Measurements from ENCODE around the gene GNB2.

DNA sequence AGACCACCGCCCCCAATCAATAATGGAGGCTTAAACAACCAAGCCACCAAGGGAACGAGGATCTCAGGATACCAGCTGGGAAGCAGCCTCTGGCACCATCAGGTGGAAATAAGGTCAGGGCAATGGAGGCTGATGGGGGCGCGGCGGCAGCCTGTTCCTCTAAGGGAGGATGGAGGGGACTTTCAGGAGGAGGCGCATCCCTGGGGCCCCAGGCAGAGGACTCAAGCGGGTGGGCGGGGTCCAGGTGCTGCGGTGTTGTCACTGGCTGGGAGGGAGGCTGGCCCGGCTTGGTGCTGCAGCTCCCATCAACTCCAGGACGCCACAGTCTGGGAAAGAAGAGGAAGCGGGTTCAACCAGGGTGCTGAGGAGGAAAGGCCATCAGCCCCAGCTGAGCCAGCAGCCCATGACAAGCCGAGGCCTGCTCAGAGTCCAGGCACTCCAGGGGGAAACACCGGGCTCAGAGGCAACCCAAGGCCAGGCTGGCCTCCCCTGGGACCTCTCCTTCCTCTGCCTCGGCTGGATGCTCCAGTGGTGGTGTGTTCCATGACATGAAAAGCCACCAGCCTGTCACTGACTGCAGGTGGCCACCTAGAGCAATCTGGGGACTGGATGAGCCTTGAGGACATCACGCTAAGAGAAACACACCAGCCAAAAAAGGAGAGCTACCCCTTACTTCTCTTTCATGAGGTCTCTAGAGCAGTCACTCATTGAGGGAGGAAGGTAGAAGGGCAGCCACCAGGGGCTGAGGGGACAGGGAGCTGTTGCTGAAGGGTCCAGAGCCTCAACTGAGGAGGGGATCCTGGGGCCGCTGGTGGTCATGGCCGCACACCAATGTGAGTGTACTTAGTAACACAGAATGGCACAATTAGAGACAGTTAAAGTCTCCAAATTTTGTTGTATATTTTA lies 15.9 kb downstream of the GNB2 start:
- TF ChIP-seq, protein P1, sequence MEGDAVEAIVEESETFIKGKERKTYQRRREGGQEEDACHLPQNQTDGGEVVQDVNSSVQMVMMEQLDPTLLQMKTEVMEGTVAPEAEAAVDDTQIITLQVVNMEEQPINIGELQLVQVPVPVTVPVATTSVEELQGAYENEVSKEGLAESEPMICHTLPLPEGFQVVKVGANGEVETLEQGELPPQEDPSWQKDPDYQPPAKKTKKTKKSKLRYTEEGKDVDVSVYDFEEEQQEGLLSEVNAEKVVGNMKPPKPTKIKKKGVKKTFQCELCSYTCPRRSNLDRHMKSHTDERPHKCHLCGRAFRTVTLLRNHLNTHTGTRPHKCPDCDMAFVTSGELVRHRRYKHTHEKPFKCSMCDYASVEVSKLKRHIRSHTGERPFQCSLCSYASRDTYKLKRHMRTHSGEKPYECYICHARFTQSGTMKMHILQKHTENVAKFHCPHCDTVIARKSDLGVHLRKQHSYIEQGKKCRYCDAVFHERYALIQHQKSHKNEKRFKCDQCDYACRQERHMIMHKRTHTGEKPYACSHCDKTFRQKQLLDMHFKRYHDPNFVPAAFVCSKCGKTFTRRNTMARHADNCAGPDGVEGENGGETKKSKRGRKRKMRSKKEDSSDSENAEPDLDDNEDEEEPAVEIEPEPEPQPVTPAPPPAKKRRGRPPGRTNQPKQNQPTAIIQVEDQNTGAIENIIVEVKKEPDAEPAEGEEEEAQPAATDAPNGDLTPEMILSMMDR (IDR thresholded peaks at IDR 0.05): no peak
- TF ChIP-seq POLR2A (IDR thresholded peaks at IDR 0.05) (no peak), POLR2AphosphoS5 (IDR thresholded peaks at IDR 0.05) (no peak), EP300 (IDR thresholded peaks at IDR 0.05) (no peak)

Measured in stomach (tissue), 4 donors.